ENCODE measurements around the gene SHOC2. TPM values are rescaled to one million over a fixed set of nuclear protein-coding genes. Genes with fewer than 3 reads are reported as not detected.

SHOC2 gene
- total RNA-seq, 1 donor from 2014 or later, result 106 TPM

DNA sequence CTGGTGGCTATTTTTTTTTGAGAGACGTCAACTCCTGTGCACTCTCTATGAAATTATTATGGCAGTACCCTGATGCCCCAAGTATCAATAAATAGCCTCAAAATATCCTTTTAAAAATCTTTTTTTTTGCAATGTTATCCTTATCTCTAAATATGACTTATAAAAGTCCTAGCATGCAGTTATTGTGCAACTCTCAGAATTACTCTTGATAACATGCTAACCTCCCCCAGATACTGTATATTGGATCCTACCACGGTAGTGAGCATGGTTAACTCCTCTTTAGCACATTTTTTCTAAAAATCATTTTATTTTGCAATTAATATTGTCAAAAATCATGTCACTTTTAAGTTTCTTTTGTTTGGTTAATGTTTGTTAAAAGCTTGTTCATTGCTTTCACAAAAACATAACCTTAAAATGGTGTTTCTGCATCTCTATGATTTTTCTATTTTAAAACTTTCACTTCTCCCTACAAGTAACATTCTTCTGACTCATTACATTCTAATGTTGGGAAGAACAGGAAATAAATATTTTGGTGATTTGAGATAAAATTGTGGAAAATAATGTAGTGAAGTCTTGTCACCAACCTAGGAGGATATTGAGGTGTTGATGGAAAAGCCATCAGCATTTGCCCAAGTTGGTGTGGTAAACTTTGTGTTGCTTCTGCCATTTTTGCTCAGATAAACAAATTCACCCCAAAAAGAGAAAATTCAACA is 115.3 kb downstream of the SHOC2 start:
- no peak for DNase-seq
- peaks cover 31% of the 10 kb centered on the region for H3K36me3 Mint-ChIP-seq (ENCODE audit: low read depth)
- peaks cover 5% of the 10 kb centered on the region for H3K4me1 Mint-ChIP-seq
- TF ChIP-seq, protein P1, sequence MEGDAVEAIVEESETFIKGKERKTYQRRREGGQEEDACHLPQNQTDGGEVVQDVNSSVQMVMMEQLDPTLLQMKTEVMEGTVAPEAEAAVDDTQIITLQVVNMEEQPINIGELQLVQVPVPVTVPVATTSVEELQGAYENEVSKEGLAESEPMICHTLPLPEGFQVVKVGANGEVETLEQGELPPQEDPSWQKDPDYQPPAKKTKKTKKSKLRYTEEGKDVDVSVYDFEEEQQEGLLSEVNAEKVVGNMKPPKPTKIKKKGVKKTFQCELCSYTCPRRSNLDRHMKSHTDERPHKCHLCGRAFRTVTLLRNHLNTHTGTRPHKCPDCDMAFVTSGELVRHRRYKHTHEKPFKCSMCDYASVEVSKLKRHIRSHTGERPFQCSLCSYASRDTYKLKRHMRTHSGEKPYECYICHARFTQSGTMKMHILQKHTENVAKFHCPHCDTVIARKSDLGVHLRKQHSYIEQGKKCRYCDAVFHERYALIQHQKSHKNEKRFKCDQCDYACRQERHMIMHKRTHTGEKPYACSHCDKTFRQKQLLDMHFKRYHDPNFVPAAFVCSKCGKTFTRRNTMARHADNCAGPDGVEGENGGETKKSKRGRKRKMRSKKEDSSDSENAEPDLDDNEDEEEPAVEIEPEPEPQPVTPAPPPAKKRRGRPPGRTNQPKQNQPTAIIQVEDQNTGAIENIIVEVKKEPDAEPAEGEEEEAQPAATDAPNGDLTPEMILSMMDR (IDR thresholded peaks at IDR 0.05), result no peak
- peaks cover 26% of the 10 kb centered on the region for H3K9me3 Mint-ChIP-seq
- no peak overlapping the region for H3K27ac Mint-ChIP-seq
- no peak for ATAC-seq (ENCODE audit: low read depth)
- POLR2A ChIA-PET, result no interaction called here
- intact Hi-C loops (cut with micrococcal nuclease), result no loop called here
- no peaks in the 10 kb centered on the region for H3K27me3 Mint-ChIP-seq
- no peak overlapping the region for H3K4me3 Mint-ChIP-seq
- CTCF ChIA-PET, result no interaction called here

DNA sequence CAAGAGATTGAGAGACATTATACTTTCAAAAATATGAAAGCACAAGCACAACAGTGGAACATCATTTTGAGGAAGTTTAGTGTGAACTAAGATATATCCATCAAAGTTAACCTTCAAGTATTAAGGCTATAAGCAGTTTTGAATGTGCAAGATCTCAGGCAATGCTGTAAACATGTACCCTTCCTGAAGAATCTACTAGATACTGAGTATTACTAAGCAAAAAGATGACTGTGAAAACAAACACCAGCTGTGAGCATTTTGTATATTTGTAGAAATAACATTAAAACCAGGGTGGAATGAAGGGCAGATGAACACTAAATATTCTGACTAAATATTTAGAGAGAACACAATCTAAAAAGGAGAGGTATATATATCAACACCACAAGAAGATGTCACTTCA is 116.1 kb downstream of the SHOC2 start:
- Mint-ChIP-seq H3K4me1 (no peaks in the 10 kb centered on the region), H3K27ac (no peak overlapping the region), H3K27me3 (no peaks in the 10 kb centered on the region), H3K9me3 (peaks cover 30% of the 10 kb centered on the region), H3K4me3 (no peak overlapping the region), H3K36me3 (ENCODE audit: low read depth) (peaks cover 24% of the 10 kb centered on the region)
- intact Hi-C loops (cut with micrococcal nuclease), result no loop called here
- ATAC-seq (ENCODE audit: low read depth) (no peak), DNase-seq (no peak)
- ChIA-PET POLR2A (no interaction called here), CTCF (no interaction called here)
- TF ChIP-seq, protein P1 (IDR thresholded peaks at IDR 0.05), result no peak

DNA sequence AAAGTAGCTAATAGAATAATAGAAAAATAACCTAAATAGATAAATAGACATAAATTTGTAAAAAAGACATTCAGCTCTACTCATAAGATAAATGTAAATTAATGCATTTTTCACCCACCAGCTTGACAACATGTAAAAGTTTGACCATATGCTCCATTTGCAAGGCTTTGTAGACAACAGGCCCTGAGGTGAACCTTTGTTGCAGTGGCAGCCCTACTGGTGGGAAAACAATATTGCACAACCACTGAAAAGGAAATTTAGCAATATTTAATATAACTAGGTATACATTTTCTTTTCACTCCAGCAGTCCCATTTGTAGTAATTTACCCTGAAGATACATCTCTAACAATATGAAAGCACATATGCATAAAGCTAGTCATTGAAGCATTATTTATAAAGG is 118.5 kb downstream of the SHOC2 start:
- peaks cover 14% of the 10 kb centered on the region for H3K36me3 Mint-ChIP-seq (ENCODE audit: low read depth)
- no peak overlapping the region for H3K27ac Mint-ChIP-seq
- ATAC-seq (ENCODE audit: low read depth), result no peak
- peaks cover 39% of the 10 kb centered on the region for H3K9me3 Mint-ChIP-seq
- no peak for DNase-seq
- ChIA-PET POLR2A (no interaction called here), CTCF (no interaction called here)
- H3K4me1 Mint-ChIP-seq, result no peaks in the 10 kb centered on the region
- intact Hi-C loops (cut with micrococcal nuclease), result no loop called here
- no peak overlapping the region for H3K4me3 Mint-ChIP-seq
- H3K27me3 Mint-ChIP-seq, result no peaks in the 10 kb centered on the region
- TF ChIP-seq, protein P1 (IDR thresholded peaks at IDR 0.05), result no peak

DNA sequence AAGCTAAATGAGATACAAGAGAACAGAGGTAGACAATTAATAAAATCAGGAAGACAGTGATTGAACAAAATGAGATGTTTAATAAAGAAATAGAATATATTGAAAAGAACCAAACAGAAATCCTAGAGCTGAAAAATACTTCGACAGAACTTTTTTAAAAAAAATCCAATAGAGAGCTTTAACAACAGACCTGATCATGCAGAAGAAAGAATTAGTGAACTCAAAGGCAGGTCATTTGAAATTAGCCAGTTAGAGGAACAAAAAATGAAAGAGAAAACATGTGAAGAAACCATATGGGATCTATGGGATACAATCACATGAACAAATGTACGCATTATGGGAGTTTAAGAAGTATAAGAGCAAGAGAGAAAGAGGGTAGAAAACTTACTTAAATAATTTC is 120.1 kb downstream of the SHOC2 start:
- ATAC-seq (ENCODE audit: low read depth), result no peak
- TF ChIP-seq, protein P1 (IDR thresholded peaks at IDR 0.05), result no peak
- no peak for DNase-seq
- H3K9me3 Mint-ChIP-seq, result peaks cover 29% of the 10 kb centered on the region
- intact Hi-C loops (cut with micrococcal nuclease), result no loop called here
- H3K4me3 Mint-ChIP-seq, result no peak overlapping the region
- POLR2A ChIA-PET, result no interaction called here
- no peak overlapping the region for H3K27ac Mint-ChIP-seq
- peaks cover 5% of the 10 kb centered on the region for H3K36me3 Mint-ChIP-seq (ENCODE audit: low read depth)
- no peaks in the 10 kb centered on the region for H3K4me1 Mint-ChIP-seq
- H3K27me3 Mint-ChIP-seq, result no peaks in the 10 kb centered on the region
- CTCF ChIA-PET, result no interaction called here

DNA sequence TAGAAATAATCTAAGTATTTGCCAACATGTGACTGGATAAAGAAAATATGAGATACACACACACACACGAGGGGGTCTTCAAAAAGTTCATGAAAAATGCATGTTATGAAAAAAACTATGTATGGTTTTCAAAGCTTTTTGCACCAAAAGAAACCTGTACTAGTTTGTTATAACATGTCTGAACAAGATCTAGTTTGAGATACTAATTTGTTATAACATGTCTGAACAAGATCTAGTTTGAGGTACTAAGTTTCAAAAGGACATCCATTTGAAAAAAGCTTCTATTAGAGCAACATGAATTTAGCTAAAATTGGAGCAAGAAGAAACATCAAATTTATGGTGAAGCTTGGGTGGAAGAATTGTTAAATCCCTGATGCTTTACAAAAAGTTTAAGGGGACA is 137.6 kb downstream of the SHOC2 start:
- POLR2A ChIA-PET, result no interaction called here
- ATAC-seq (ENCODE audit: low read depth), result no peak
- TF ChIP-seq, protein P1 (IDR thresholded peaks at IDR 0.05), result no peak
- CTCF ChIA-PET, result no interaction called here
- Mint-ChIP-seq H3K9me3 (peaks cover 23% of the 10 kb centered on the region), H3K4me3 (no peak overlapping the region), H3K27me3 (peaks cover 30% of the 10 kb centered on the region), H3K4me1 (no peaks in the 10 kb centered on the region), H3K27ac (no peak overlapping the region), H3K36me3 (ENCODE audit: low read depth) (no peaks in the 10 kb centered on the region)
- intact Hi-C loops (cut with micrococcal nuclease), result no loop called here
- no peak for DNase-seq

Other genes starting within 250 kb of the SHOC2 start
- 143 and 145 TPM in 2 replicates for gene PDCD4, start 47.7 kb upstream of the SHOC2 start, total RNA-seq
- 28.4 and 29.0 TPM in 2 replicates for gene BBIP1, start 424 bp upstream of the SHOC2 start, total RNA-seq
- not detected in 2 replicates for gene ADRA2A, start 157.4 kb downstream of the SHOC2 start, total RNA-seq